Measurements from ENCODE around the gene ATAD3A. TPM values are rescaled to one million over a fixed set of nuclear protein-coding genes. Genes with fewer than 3 reads are reported as not detected.

ATAD3A gene
- total and polyA plus RNA-seq, 12 donors: 7.8 to 46.3 (median 28.7) TPM

DNA sequence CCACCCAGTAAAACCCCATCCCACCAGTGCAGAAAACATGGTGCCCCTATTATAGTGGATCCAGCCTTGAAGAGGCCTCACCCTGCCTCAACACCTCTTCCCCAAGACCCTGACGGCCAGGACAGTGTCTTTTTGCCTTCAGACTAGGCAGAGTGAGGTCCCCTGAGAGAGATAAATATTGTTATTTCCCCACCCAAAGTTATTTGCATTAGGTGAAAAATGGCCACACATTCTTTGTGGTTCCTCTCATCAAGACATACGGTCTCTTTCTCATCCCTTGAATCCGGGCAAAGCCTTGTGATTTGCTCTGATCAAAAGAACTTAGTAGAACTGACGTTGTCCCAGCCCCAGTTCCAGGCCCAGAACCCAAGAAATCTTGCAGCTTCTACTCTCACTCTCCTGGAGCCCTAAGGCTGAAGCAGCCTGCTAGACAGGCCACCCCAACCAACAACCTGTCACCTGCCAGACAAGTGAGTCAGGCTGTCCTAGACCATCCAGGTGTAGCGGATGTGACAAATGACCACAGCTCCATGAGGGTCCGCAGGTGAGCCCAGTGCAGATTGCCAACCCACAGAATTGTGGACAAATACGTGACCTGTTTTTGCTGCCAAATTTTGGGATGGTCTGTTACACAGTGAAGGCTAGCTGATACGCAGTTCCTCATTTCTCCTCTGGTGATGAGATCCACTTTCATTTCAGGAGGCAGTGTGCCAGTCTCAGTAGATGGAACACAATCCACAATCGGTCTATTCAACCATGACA is 70.8 kb downstream of the ATAD3A start:
- no peak for TF ChIP-seq POLR2A (IDR thresholded peaks at IDR 0.05)
- TF ChIP-seq, protein P1, sequence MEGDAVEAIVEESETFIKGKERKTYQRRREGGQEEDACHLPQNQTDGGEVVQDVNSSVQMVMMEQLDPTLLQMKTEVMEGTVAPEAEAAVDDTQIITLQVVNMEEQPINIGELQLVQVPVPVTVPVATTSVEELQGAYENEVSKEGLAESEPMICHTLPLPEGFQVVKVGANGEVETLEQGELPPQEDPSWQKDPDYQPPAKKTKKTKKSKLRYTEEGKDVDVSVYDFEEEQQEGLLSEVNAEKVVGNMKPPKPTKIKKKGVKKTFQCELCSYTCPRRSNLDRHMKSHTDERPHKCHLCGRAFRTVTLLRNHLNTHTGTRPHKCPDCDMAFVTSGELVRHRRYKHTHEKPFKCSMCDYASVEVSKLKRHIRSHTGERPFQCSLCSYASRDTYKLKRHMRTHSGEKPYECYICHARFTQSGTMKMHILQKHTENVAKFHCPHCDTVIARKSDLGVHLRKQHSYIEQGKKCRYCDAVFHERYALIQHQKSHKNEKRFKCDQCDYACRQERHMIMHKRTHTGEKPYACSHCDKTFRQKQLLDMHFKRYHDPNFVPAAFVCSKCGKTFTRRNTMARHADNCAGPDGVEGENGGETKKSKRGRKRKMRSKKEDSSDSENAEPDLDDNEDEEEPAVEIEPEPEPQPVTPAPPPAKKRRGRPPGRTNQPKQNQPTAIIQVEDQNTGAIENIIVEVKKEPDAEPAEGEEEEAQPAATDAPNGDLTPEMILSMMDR (IDR thresholded peaks at IDR 0.05): no peak
- 56 to 74% (median 68%) methylated on average over 7 to 9 of the region's 9 CpGs for WGBS, 4 donors
- Histone ChIP-seq H3K27me3 (no peaks in the 10 kb centered on the region), H3K27ac (no peak overlapping the region), H3K4me1 (replicated peaks in 1 of 2) (no peaks in the 10 kb centered on the region), H3K4me3 (no peak overlapping the region), H3K9me3 (replicated peaks in 1 of 3) (no peaks in the 10 kb centered on the region), H3K36me3 (replicated peaks in 1 of 2) (no peaks in the 10 kb centered on the region)
- DNase-seq: no peak
- intact Hi-C loops (cut with DNase I): no loop called here

DNA sequence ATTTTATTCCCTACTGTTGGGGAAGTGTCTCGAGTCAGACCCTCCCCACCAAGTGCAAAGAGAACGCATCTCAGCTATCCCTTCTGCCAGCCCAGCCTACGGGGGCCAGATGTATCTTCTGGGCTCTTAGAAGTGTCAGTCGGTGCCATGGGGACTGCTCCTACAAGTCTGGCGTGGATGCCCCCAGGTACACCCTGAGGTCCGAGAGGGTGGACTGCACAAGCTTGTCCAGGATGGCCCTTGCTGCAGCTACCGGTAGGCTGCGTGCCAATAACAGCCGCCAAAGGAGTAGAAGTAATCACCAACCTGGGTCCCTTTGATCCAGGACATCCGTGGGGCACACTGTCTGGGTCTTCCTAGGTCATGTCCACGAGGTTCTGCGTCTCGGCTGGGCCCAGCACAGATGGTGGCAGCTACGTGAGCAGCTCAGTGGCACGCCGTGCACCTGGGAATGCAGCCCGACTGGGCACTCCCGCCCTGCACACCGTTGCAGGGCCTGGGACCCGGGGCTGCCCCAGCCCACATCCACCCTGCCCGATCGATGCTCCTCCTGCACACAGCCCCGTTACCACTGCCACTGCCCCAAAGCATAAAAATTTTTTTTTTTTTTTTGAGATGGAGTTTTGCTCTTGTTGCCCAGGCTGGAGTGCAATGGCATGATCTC is 71.5 kb downstream of the ATAD3A start:
- TF ChIP-seq, protein P1 (IDR thresholded peaks at IDR 0.05): no peak
- TF ChIP-seq POLR2A (IDR thresholded peaks at IDR 0.05): no peak
- 83 to 87% (median 85%) methylated on average over 16 to 23 of the region's 23 CpGs for WGBS, 4 donors

More for the DNA sequence above, 71.5 kb downstream of the ATAD3A start:
- Histone ChIP-seq H3K4me1 (replicated peaks in 1 of 2) (no peaks in the 10 kb centered on the region), H3K27me3 (no peaks in the 10 kb centered on the region), H3K36me3 (replicated peaks in 1 of 2) (no peaks in the 10 kb centered on the region), H3K4me3 (no peak overlapping the region), H3K9me3 (replicated peaks in 1 of 3) (no peaks in the 10 kb centered on the region), H3K27ac (no peak overlapping the region)
- intact Hi-C loops (cut with DNase I): no loop called here
- no peak for DNase-seq

Other genes starting within 250 kb of the ATAD3A start
- 10 to 100 TPM; 30.1 to 56.1 (median 44.2) TPM for gene UBE2J2, start 238.3 kb upstream of the ATAD3A start, total RNA-seq
- gene UBE2J2, start 238.3 kb upstream of the ATAD3A start, polyA plus RNA-seq: 10 to 100 TPM; 49.8 to 74.4 (median 55.2) TPM
- 10 to 100 TPM in 1 of 9 donors, 1 to 10 TPM in 8; 1.1 to 22.4 (median 3.7) TPM for gene SCNN1D, start 231.7 kb upstream of the ATAD3A start, total RNA-seq
- gene SCNN1D, start 231.7 kb upstream of the ATAD3A start, polyA plus RNA-seq: 10 to 100 TPM in 2 of 3 donors, under 1 TPM in 1; 0.18 to 53.6 (median 31.8) TPM
- 10 to 100 TPM; 18.1 to 81.5 (median 39.1) TPM for gene ACAP3, start 204.2 kb upstream of the ATAD3A start, total RNA-seq
- gene ACAP3, start 204.2 kb upstream of the ATAD3A start, polyA plus RNA-seq: 100 to 1,000 TPM in 2 of 3 donors, 1 to 10 TPM in 1; 5.0 to 385 (median 138) TPM
- gene PUSL1, start 203.6 kb upstream of the ATAD3A start, total RNA-seq: 10 to 100 TPM; 13.8 to 43.8 (median 24.1) TPM
- gene PUSL1, start 203.6 kb upstream of the ATAD3A start, polyA plus RNA-seq: 10 to 100 TPM in 2 of 3 donors, 1 to 10 TPM in 1; 2.5 to 43.4 (median 32.2) TPM
- 100 to 1,000 TPM in 2 of 9 donors, 10 to 100 TPM in 7; 53.0 to 129 (median 68.3) TPM for gene INTS11, start 187.5 kb upstream of the ATAD3A start, total RNA-seq
- 100 to 1,000 TPM in 2 of 3 donors, 10 to 100 TPM in 1; 87.7 to 601 (median 316) TPM for gene INTS11, start 187.5 kb upstream of the ATAD3A start, polyA plus RNA-seq
- 10 to 100 TPM; 10.5 to 53.0 (median 30.4) TPM for gene CPTP, start 187.4 kb upstream of the ATAD3A start, total RNA-seq
- 10 to 100 TPM in 2 of 3 donors, 1 to 10 TPM in 1; 2.9 to 45.8 (median 27.5) TPM for gene CPTP, start 187.4 kb upstream of the ATAD3A start, polyA plus RNA-seq
- under 1 TPM; 0.06 to 0.86 (median 0.52) TPM for gene TAS1R3, start 180.9 kb upstream of the ATAD3A start, total RNA-seq
- gene TAS1R3, start 180.9 kb upstream of the ATAD3A start, polyA plus RNA-seq: under 1 TPM; 0.05 to 0.72 (median 0.61) TPM
- 100 to 1,000 TPM in 3 of 9 donors, 10 to 100 TPM in 6; 55.8 to 137 (median 88.6) TPM for gene DVL1, start 162.7 kb upstream of the ATAD3A start, total RNA-seq
- gene DVL1, start 162.7 kb upstream of the ATAD3A start, polyA plus RNA-seq: 100 to 1,000 TPM in 2 of 3 donors, 1 to 10 TPM in 1; 4.0 to 279 (median 144) TPM
- 100 to 1,000 TPM in 1 of 9 donors, 10 to 100 TPM in 8; 17.5 to 104 (median 42.8) TPM for gene MXRA8, start 153.6 kb upstream of the ATAD3A start, total RNA-seq
- gene MXRA8, start 153.6 kb upstream of the ATAD3A start, polyA plus RNA-seq: 10 to 100 TPM in 2 of 3 donors, 1 to 10 TPM in 1; 8.4 to 90.3 (median 70.8) TPM
- 100 to 1,000 TPM in 8 of 9 donors, 10 to 100 TPM in 1; 89.6 to 260 (median 155) TPM for gene AURKAIP1, start 137.0 kb upstream of the ATAD3A start, total RNA-seq
- 100 to 1,000 TPM in 2 of 3 donors, 10 to 100 TPM in 1; 44.2 to 317 (median 226) TPM for gene AURKAIP1, start 137.0 kb upstream of the ATAD3A start, polyA plus RNA-seq
- 100 to 1,000 TPM in 7 of 9 donors, 10 to 100 TPM in 2; 53.4 to 264 (median 165) TPM for gene CCNL2, start 112.8 kb upstream of the ATAD3A start, total RNA-seq
- 100 to 1,000 TPM in 2 of 3 donors, 10 to 100 TPM in 1; 65.2 to 893 (median 593) TPM for gene CCNL2, start 112.8 kb upstream of the ATAD3A start, polyA plus RNA-seq
- gene MRPL20, start 104.9 kb upstream of the ATAD3A start, total RNA-seq: 100 to 1,000 TPM in 8 of 9 donors, 10 to 100 TPM in 1; 98.9 to 276 (median 160) TPM
- gene MRPL20, start 104.9 kb upstream of the ATAD3A start, polyA plus RNA-seq: 100 to 1,000 TPM; 116 to 175 (median 134) TPM
- 1 to 10 TPM in 5 of 9 donors, under 1 TPM in 4; 0.22 to 2.6 (median 1.4) TPM for gene ANKRD65, start 90.9 kb upstream of the ATAD3A start, total RNA-seq
- gene ANKRD65, start 90.9 kb upstream of the ATAD3A start, polyA plus RNA-seq: 1 to 10 TPM in 2 of 3 donors, under 1 TPM in 1; 0.53 to 3.4 (median 2.2) TPM
- gene VWA1, start 76.5 kb upstream of the ATAD3A start, total RNA-seq: 10 to 100 TPM in 8 of 9 donors, 1 to 10 TPM in 1; 4.7 to 49.0 (median 30.0) TPM
- 10 to 100 TPM in 2 of 3 donors, under 1 TPM in 1; 0.99 to 39.3 (median 25.9) TPM for gene VWA1, start 76.5 kb upstream of the ATAD3A start, polyA plus RNA-seq
- gene ATAD3C, start 62.5 kb upstream of the ATAD3A start, total RNA-seq: 1 to 10 TPM in 2 of 9 donors, under 1 TPM in 4, not detected in 3; under 0.01 to 1.4 (median 0.52) TPM
- gene ATAD3C, start 62.5 kb upstream of the ATAD3A start, polyA plus RNA-seq: 1 to 10 TPM in 1 of 3 donors, under 1 TPM in 2; 0.09 to 1.2 (median 0.72) TPM
- 10 to 100 TPM in 6 of 9 donors, 1 to 10 TPM in 3; 6.3 to 30.3 (median 11.2) TPM for gene ATAD3B, start 40.4 kb upstream of the ATAD3A start, total RNA-seq
- gene ATAD3B, start 40.4 kb upstream of the ATAD3A start, polyA plus RNA-seq: 100 to 1,000 TPM in 1 of 3 donors, 10 to 100 TPM in 1, 1 to 10 TPM in 1; 5.3 to 109 (median 48.4) TPM
- gene TMEM240, start 28.5 kb downstream of the ATAD3A start, total RNA-seq: 1 to 10 TPM in 8 of 9 donors, under 1 TPM in 1; 0.95 to 7.0 (median 3.9) TPM
- gene TMEM240, start 28.5 kb downstream of the ATAD3A start, polyA plus RNA-seq: 10 to 100 TPM in 1 of 3 donors, 1 to 10 TPM in 1, not detected in 1; 5.5 to 12.4 TPM
- gene SSU72, start 62.7 kb downstream of the ATAD3A start, total RNA-seq: 100 to 1,000 TPM in 5 of 9 donors, 10 to 100 TPM in 4; 50.1 to 219 (median 107) TPM
- gene SSU72, start 62.7 kb downstream of the ATAD3A start, polyA plus RNA-seq: 100 to 1,000 TPM in 2 of 3 donors, 10 to 100 TPM in 1; 84.2 to 132 (median 108) TPM
- gene FNDC10, start 88.0 kb downstream of the ATAD3A start, total RNA-seq: 10 to 100 TPM in 8 of 9 donors, 1 to 10 TPM in 1; 9.4 to 73.6 (median 33.7) TPM
- 10 to 100 TPM in 2 of 3 donors, 1 to 10 TPM in 1; 2.0 to 40.1 (median 39.7) TPM for gene FNDC10, start 88.0 kb downstream of the ATAD3A start, polyA plus RNA-seq
- 100 to 1,000 TPM in 2 of 9 donors, 10 to 100 TPM in 7; 25.5 to 158 (median 85.3) TPM for gene MIB2, start 103.3 kb downstream of the ATAD3A start, total RNA-seq
- 100 to 1,000 TPM in 2 of 3 donors, 1 to 10 TPM in 1; 1.3 to 608 (median 224) TPM for gene MIB2, start 103.3 kb downstream of the ATAD3A start, polyA plus RNA-seq
- gene MMP23B, start 120.0 kb downstream of the ATAD3A start, total RNA-seq: 10 to 100 TPM in 3 of 9 donors, 1 to 10 TPM in 6; 1.6 to 21.5 (median 7.8) TPM
- gene MMP23B, start 120.0 kb downstream of the ATAD3A start, polyA plus RNA-seq: 10 to 100 TPM in 1 of 3 donors, 1 to 10 TPM in 1, not detected in 1; 9.8 to 28.0 TPM
- gene CDK11B, start 146.8 kb downstream of the ATAD3A start, total RNA-seq: 10 to 100 TPM in 8 of 9 donors, 1 to 10 TPM in 1; 8.8 to 23.6 (median 16.7) TPM
- gene CDK11B, start 146.8 kb downstream of the ATAD3A start, polyA plus RNA-seq: 10 to 100 TPM; 26.5 to 65.4 (median 43.6) TPM
- gene SLC35E2B, start 180.6 kb downstream of the ATAD3A start, total RNA-seq: 10 to 100 TPM; 20.6 to 89.5 (median 50.6) TPM
- gene SLC35E2B, start 180.6 kb downstream of the ATAD3A start, polyA plus RNA-seq: 10 to 100 TPM; 11.2 to 50.8 (median 37.4) TPM
- gene CDK11A, start 212.2 kb downstream of the ATAD3A start, total RNA-seq: 10 to 100 TPM in 7 of 9 donors, 1 to 10 TPM in 2; 2.1 to 44.2 (median 18.7) TPM
- gene CDK11A, start 212.2 kb downstream of the ATAD3A start, polyA plus RNA-seq: 100 to 1,000 TPM in 1 of 3 donors, 10 to 100 TPM in 2; 15.8 to 302 (median 95.8) TPM